ENCODE data around the gene RNASE12. TPM values are rescaled to one million over a fixed set of nuclear protein-coding genes. Genes with fewer than 3 reads are reported as not detected.

Gene RNASE12
- total and polyA plus RNA-seq, 9 of the 15 experiments (the other 6 are each of a cell fraction or from before 2014, with no cell fraction given): 0.24 TPM; not detected in 8

GRCh38 chr14:20627346-20628027 lies 36.3 kb upstream of the RNASE12 start (continued):
- TF ChIP-seq ARID4B (CRISPR knock-in tag; IDR thresholded peaks at IDR 0.05) (no peak), ZNF561 (CRISPR knock-in tag; conservative IDR thresholded peaks at IDR 0.05) (no peak), ZNF75A (CRISPR knock-in tag; IDR thresholded peaks at IDR 0.05) (no peak), PHF8 (IDR thresholded peaks at IDR 0.05; ENCODE audit: borderline replicate concordance, low read length) (no peak), LARP7 (IDR thresholded peaks at IDR 0.05) (no peak), PATZ1 (CRISPR knock-in tag; IDR thresholded peaks at IDR 0.05; ENCODE audit: borderline replicate concordance) (no peak), CBX8 (IDR thresholded peaks at IDR 0.05; ENCODE audit: borderline replicate concordance, extremely low read depth, low read depth, low read length, poor library complexity, severe bottlenecking) (no peak), NR1H2 (CRISPR knock-in tag; IDR thresholded peaks at IDR 0.05) (no peak), ZNF589 (CRISPR knock-in tag; IDR thresholded peaks at IDR 0.05; ENCODE audit: low read depth) (no peak)

All from K562 (cell line).